AG09309 (cell line): ENCODE data around the gene BAG5.

Experiments
- DNase-seq: peaks from one replicate; pipeline ENCODE4 v3.0.0-alpha.2; 2010; ENCODE audit warnings: low read depth
- H3K4me3 ChIP-seq: 2 replicates; pipeline ENCODE4 v1.5.1; 2011; ENCODE audit warnings: mild to moderate bottlenecking, low read depth, low read length, moderate library complexity; ENCODE audit not compliant: control insufficient read depth
- CTCF ChIP-seq: IDR thresholded peaks from 2 replicates; pipeline ENCODE4 v1.5.1; 2011; ENCODE audit warnings: mild to moderate bottlenecking, low read depth, low read length, inconsistent platforms; ENCODE audit not compliant: insufficient read depth, control insufficient read depth; ENCODE audit errors: missing control alignments

Gene BAG5

GRCh38 chr14:103522649-103523574 lies 39.5 kb downstream of the BAG5 start, which contains the start of gene CKB:
TSS of gene CKB (minus strand) at chr14:103522830. CDS start at chr14:103522493, 337 bp downstream.
- H3K4me3 ChIP-seq, result peak within 1 kb of the TSS; percentile 18
- DNase-seq, result no peak
- no peak for TF ChIP-seq CTCF

GRCh38 chr14:103521951-103522563 lies 40.4 kb downstream of the BAG5 start:
- no peak for DNase-seq
- peak overlapping the region; percentile 18 for H3K4me3 ChIP-seq
- TF ChIP-seq CTCF, result no peak

- DNase-seq, result no peak
- no peak for TF ChIP-seq CTCF
- H3K4me3 ChIP-seq, result peak overlapping the region; percentile 13
These were observed 41.0 kb downstream of the BAG5 start for GRCh38 chr14:103521438-103521950.

- peak; percentile 52 for TF ChIP-seq CTCF
- no peak for DNase-seq
- H3K4me3 ChIP-seq, result peak overlapping the region; percentile 13
These were observed 41.6 kb downstream of the BAG5 start for GRCh38 chr14:103520657-103521437.

GRCh38 chr14:103520269-103520656 lies 42.2 kb downstream of the BAG5 start:
- no peak for TF ChIP-seq CTCF
- DNase-seq, result no peak
- H3K4me3 ChIP-seq, result no peak overlapping the region

GRCh38 chr14:103519837-103520212 lies 42.6 kb downstream of the BAG5 start:
- no peak for TF ChIP-seq CTCF
- DNase-seq, result no peak
- no peak overlapping the region for H3K4me3 ChIP-seq
